ENCODE measurements around the gene PIEZO1. TPM values are rescaled to one million over a fixed set of nuclear protein-coding genes. Genes with fewer than 3 reads are reported as not detected.

PIEZO1 gene
- total and polyA plus RNA-seq, 2 donors (not counting 1 experiment from before 2014, with no cell fraction given), result 94.5 to 313 TPM

GRCh38 chr16:88805887-88806393 lies 20.9 kb upstream of the PIEZO1 start:
- TF ChIP-seq EZH2 (IDR thresholded peaks at IDR 0.05; ENCODE audit: low read length, missing control alignments) (no peak), CTCF (conservative IDR thresholded peaks at IDR 0.05 in 1 of 2, IDR thresholded peaks at IDR 0.05 in 1 of 2; ENCODE audit: low read depth in 1 of 2, low read length in 2 of 2) (no peak)
- peaks cover 20% of the 10 kb centered on the region for H3K4me1 ChIP-seq (ENCODE audit: control insufficient read depth, extremely low read depth, insufficient read depth, low read length)
- no peak overlapping the region for H3K4me2 ChIP-seq (ENCODE audit: extremely low read depth, insufficient read depth, low read length)

GRCh38 chr16:88805340-88805715 lies 20.3 kb upstream of the PIEZO1 start:
- Histone ChIP-seq H3K4me2 (ENCODE audit: extremely low read depth, insufficient read depth, low read length) (peak overlapping the region; percentile 27), H3K36me3 (ENCODE audit: control insufficient read depth, insufficient read depth, low read length) (peaks cover 25% of the 10 kb centered on the region), H3K79me2 (ENCODE audit: control insufficient read depth, insufficient read depth, low read length) (peaks cover 32% of the 10 kb centered on the region), H3K4me3 (replicated peaks in 1 of 4; ENCODE audit: control extremely low read depth in 1 of 4, insufficient read depth in 1 of 4, low read depth in 3 of 4, low read length in 4 of 4) (peak overlapping the region in 1 of 4 experiments; percentile 62), H3K27me3 (ENCODE audit: control insufficient read depth, insufficient read depth, low read length) (no peaks in the 10 kb centered on the region), H3K9me3 (ENCODE audit: control insufficient read depth, insufficient read depth, low read depth, low read length) (no peaks in the 10 kb centered on the region), H2AFZ (ENCODE audit: low read length) (no peak overlapping the region), H3K27ac (ENCODE audit: insufficient read depth, low read length) (no peak overlapping the region), H3K9ac (ENCODE audit: insufficient read depth, low read length) (no peak overlapping the region), H3K4me1 (ENCODE audit: control insufficient read depth, extremely low read depth, insufficient read depth, low read length) (peaks cover 15% of the 10 kb centered on the region), H4K20me1 (ENCODE audit: control insufficient read depth, extremely low read depth, insufficient read depth, low read length) (no peaks in the 10 kb centered on the region)
- no peak for DNase-seq (ENCODE audit: low read depth in 2 of 2)
- TF ChIP-seq EZH2 (IDR thresholded peaks at IDR 0.05; ENCODE audit: low read length, missing control alignments), result no peak
- no peak for TF ChIP-seq CTCF (conservative IDR thresholded peaks at IDR 0.05 in 1 of 2, IDR thresholded peaks at IDR 0.05 in 1 of 2; ENCODE audit: low read depth in 1 of 2, low read length in 2 of 2)

More at GRCh38 chr16:88805887-88806393, 20.9 kb upstream of the PIEZO1 start:
- peaks cover 25% of the 10 kb centered on the region for H3K36me3 ChIP-seq (ENCODE audit: control insufficient read depth, insufficient read depth, low read length)
- H3K9ac ChIP-seq (ENCODE audit: insufficient read depth, low read length), result no peak overlapping the region
- no peak overlapping the region for H3K27ac ChIP-seq (ENCODE audit: insufficient read depth, low read length)
- no peaks in the 10 kb centered on the region for H4K20me1 ChIP-seq (ENCODE audit: control insufficient read depth, extremely low read depth, insufficient read depth, low read length)
- H3K9me3 ChIP-seq (ENCODE audit: control insufficient read depth, insufficient read depth, low read depth, low read length), result no peaks in the 10 kb centered on the region
- H3K4me3 ChIP-seq (replicated peaks in 1 of 4; ENCODE audit: control extremely low read depth in 1 of 4, insufficient read depth in 1 of 4, low read depth in 3 of 4, low read length in 4 of 4), result no peak overlapping the region
- no peak for DNase-seq (ENCODE audit: low read depth in 2 of 2)
- peaks cover 36% of the 10 kb centered on the region for H3K79me2 ChIP-seq (ENCODE audit: control insufficient read depth, insufficient read depth, low read length)
- H2AFZ ChIP-seq (ENCODE audit: low read length), result no peak overlapping the region
- no peaks in the 10 kb centered on the region for H3K27me3 ChIP-seq (ENCODE audit: control insufficient read depth, insufficient read depth, low read length)

- Histone ChIP-seq H3K9me3 (ENCODE audit: control insufficient read depth, insufficient read depth, low read depth, low read length) (no peaks in the 10 kb centered on the region), H3K4me3 (replicated peaks in 1 of 4; ENCODE audit: control extremely low read depth in 1 of 4, insufficient read depth in 1 of 4, low read depth in 3 of 4, low read length in 4 of 4) (peak overlapping the region; percentile 54 to 67 (median 62)), H3K9ac (ENCODE audit: insufficient read depth, low read length) (peak overlapping the region; percentile 65), H3K4me1 (ENCODE audit: control insufficient read depth, extremely low read depth, insufficient read depth, low read length) (peaks cover 12% of the 10 kb centered on the region), H3K27ac (ENCODE audit: insufficient read depth, low read length) (peak overlapping the region; percentile 57), H3K27me3 (ENCODE audit: control insufficient read depth, insufficient read depth, low read length) (no peaks in the 10 kb centered on the region), H3K36me3 (ENCODE audit: control insufficient read depth, insufficient read depth, low read length) (peaks cover 21% of the 10 kb centered on the region), H3K79me2 (ENCODE audit: control insufficient read depth, insufficient read depth, low read length) (peaks cover 26% of the 10 kb centered on the region), H4K20me1 (ENCODE audit: control insufficient read depth, extremely low read depth, insufficient read depth, low read length) (no peaks in the 10 kb centered on the region), H2AFZ (ENCODE audit: low read length) (no peak overlapping the region), H3K4me2 (ENCODE audit: extremely low read depth, insufficient read depth, low read length) (peak overlapping the region; percentile 94)
- DNase-seq (ENCODE audit: low read depth in 2 of 2), result no peak
- TF ChIP-seq EZH2 (IDR thresholded peaks at IDR 0.05; ENCODE audit: low read length, missing control alignments) (no peak), CTCF (conservative IDR thresholded peaks at IDR 0.05 in 1 of 2, IDR thresholded peaks at IDR 0.05 in 1 of 2; ENCODE audit: low read depth in 1 of 2, low read length in 2 of 2) (no peak)
Measured at GRCh38 chr16:88804552-88805339, 19.7 kb upstream of the PIEZO1 start.

Measured in fibroblast of lung (primary cell).